GM12891 (cell line): Measurements from ENCODE around the gene TNRC6A.

Experiments used
- PAX5 ChIP-seq: IDR thresholded peaks from 2 replicates; pipeline ENCODE4 v1.6.1; 2011; ENCODE audit warnings: low read length, moderate library complexity, mild to moderate bottlenecking; ENCODE audit not compliant: insufficient read depth, severe bottlenecking
- POLR2A ChIP-seq: IDR thresholded peaks from 2 replicates; pipeline ENCODE4 v1.6.1; 2011; ENCODE audit warnings: low read depth, low read length, control low read depth
- POLR2AphosphoS5 ChIP-seq: IDR thresholded peaks from 2 replicates; pipeline ENCODE4 v1.6.1; 2011; ENCODE audit warnings: low read depth, low read length, control low read depth
- POU2F2 ChIP-seq: IDR thresholded peaks from 2 replicates; pipeline ENCODE4 v1.6.1; 2011; ENCODE audit warnings: low read depth, mild to moderate bottlenecking, control low read depth, low read length, moderate library complexity
- SPI1 ChIP-seq: IDR thresholded peaks from 2 replicates; pipeline ENCODE4 v1.6.1; 2011; ENCODE audit warnings: low read depth, low read length, control low read depth
- TAF1 ChIP-seq: IDR thresholded peaks from 2 replicates; pipeline ENCODE4 v1.6.1; 2011; ENCODE audit warnings: low read depth, low read length, control low read depth

GRCh38 chr16:24689128-24689527 lies 40.3 kb upstream of the TNRC6A start:
- TF ChIP-seq POLR2A (no peak), POLR2AphosphoS5 (no peak), TAF1 (no peak), PAX5 (no peak), SPI1 (no peak), POU2F2 (no peak)
